Activated CD8-positive, alpha-beta memory T cell treated with anti-CD3 and anti-CD28 coated beads, Interleukin-2, amount 50 U/mL, for 1 hour (primary cell): ENCODE data around the gene RBM3.

Experiments
- DNase-seq: peaks from one replicate; pipeline ENCODE4 v3.0.0-alpha.2; 2020; ENCODE audit errors: extremely low read depth

Gene RBM3

DNA sequence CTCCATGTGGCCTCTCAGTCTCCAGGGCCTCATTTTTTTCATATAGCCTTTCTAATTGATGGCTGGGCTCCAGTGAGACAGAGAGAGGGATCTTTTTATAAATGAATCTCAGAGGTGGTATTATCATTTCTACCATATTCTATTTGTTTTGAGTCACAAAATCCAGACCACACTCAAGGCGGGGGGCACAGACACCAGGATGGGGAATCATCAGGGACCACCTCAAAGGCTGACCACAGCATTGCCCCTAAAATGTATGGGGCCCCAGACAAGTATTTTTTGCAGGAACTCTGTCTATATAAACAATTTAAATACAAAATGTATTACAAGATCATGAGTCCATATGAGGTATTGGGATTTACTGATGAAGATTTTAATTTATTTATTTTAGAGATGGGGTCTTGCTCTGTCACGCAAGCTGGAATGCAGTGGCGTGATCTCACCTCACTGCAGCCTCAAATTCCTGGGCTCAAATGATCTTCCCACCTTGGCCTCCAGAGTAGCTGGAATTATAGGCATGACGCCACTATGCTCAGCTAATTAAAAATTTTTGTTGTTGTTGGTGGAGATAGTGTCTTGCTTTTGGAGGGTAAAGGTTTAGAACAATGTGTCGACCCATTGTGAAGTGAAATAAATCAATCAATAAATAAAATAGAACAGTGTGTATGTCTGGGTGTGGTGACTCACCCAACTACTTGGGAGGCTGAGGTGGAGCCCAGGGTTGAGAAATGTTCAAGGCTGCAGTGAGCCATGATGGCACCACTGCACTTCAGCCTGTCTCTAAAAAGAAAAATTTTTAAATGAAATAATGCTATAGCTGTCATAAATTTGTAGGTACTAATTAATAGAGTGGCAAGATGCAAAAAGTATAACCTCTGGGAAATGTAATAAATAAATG is 52.4 kb downstream of the RBM3 start:
- no peak for DNase-seq
